A549 treated with RU486 at 1 μM for 4 hours (cell line): ENCODE data around the gene ZCCHC3. TPM values are rescaled to one million over a fixed set of nuclear protein-coding genes. Genes with fewer than 3 reads are reported as not detected.

Source experiments
- total RNA-seq: library from RNA; stranded (reverse); fragments of 200-300 nt; extraction: Qiagen RNA extraction; gene quantifications from 5 replicates; pipeline ENCODE4 v1.2.3, GENCODE V29; 2022; ENCODE audit warnings: low read depth

Gene ZCCHC3
- 19.0 to 24.1 TPM (median 22.0 TPM) in 5 replicates for total RNA-seq

GRCh38 chr20:297098-297924 is at the start of gene ZCCHC3:
TSS of gene ZCCHC3 (plus strand) at chr20:297570. CDS start at chr20:297587, 17 bp downstream.

GRCh38 chr20:257419-257818 is 40.0 kb upstream of the ZCCHC3 start, which contains the start of gene DEFB132:
TSS of gene DEFB132 (plus strand) at chr20:257724. CDS start at chr20:257779, 55 bp downstream.

GRCh38 chr20:290084-290831 is 7.1 kb upstream of the ZCCHC3 start, which contains the start of gene C20orf96:
TSS of gene C20orf96 (minus strand) at chr20:290750. CDS start at chr20:290610, 140 bp downstream.

GRCh38 chr20:325045-325888 is 27.9 kb downstream of the ZCCHC3 start, which contains the start of gene SOX12:
TSS of gene SOX12 (plus strand) at chr20:325552. CDS start at chr20:325925, 373 bp downstream.

GRCh38 chr20:346640-347316 is 49.4 kb downstream of the ZCCHC3 start, which contains the start of gene NRSN2:
TSS of gene NRSN2 (plus strand) at chr20:347111. CDS start at chr20:349644, 2,533 bp downstream.

Other genes starting within 250 kb of the ZCCHC3 start
- not detected in 5 replicates for gene DEFB125, start 209.9 kb upstream of the ZCCHC3 start, total RNA-seq
- gene DEFB126, start 155.0 kb upstream of the ZCCHC3 start, total RNA-seq = not detected in 5 replicates
- not detected in 5 replicates for gene DEFB127, start 140.1 kb upstream of the ZCCHC3 start, total RNA-seq
- gene DEFB128, start 107.9 kb upstream of the ZCCHC3 start, total RNA-seq = not detected in 5 replicates
- not detected in 5 replicates for gene DEFB129, start 70.3 kb upstream of the ZCCHC3 start, total RNA-seq
- not detected in 5 replicates for gene DEFB132, start 39.8 kb upstream of the ZCCHC3 start, total RNA-seq
- gene C20orf96, start 6.8 kb upstream of the ZCCHC3 start, total RNA-seq = 11.2 to 13.4 TPM (median 12.2 TPM) in 5 replicates
- 20.1 to 30.9 TPM (median 30.6 TPM) in 5 replicates for gene SOX12, start 28.0 kb downstream of the ZCCHC3 start, total RNA-seq
- gene NRSN2, start 49.5 kb downstream of the ZCCHC3 start, total RNA-seq = 54.0 to 68.2 TPM (median 62.2 TPM) in 5 replicates
- 39.1 to 53.6 TPM (median 50.4 TPM) in 5 replicates for gene TRIB3, start 83.2 kb downstream of the ZCCHC3 start, total RNA-seq
- 101 to 145 TPM (median 138 TPM) in 5 replicates for gene RBCK1, start 110.7 kb downstream of the ZCCHC3 start, total RNA-seq
- gene TBC1D20, start 165.0 kb downstream of the ZCCHC3 start, total RNA-seq = 30.9 to 34.8 TPM (median 34.1 TPM) in 5 replicates
- gene CSNK2A1, start 246.2 kb downstream of the ZCCHC3 start, total RNA-seq = 130 to 164 TPM (median 159 TPM) in 5 replicates